HepG2 (cell line): ENCODE data around the gene PNLDC1. TPM values are rescaled to one million over a fixed set of nuclear protein-coding genes. Genes with fewer than 3 reads are reported as not detected.

Experiments
- HBP1 ChIP-seq: IDR thresholded peaks from 2 replicates; pipeline ENCODE4 v1.6.1; 2016; ENCODE audit warnings: low read depth, control low read depth
- HDAC1 ChIP-seq: sonication (generic); formaldehyde crosslinking; IDR thresholded peaks from 2 replicates; pipeline ENCODE4 v1.5.1; 2020; ENCODE audit warnings: mild to moderate bottlenecking, missing genetic modification reagents
- PRDM4 ChIP-seq: sonication (generic); formaldehyde crosslinking; IDR thresholded peaks from 2 replicates; pipeline ENCODE4 v1.9.0; 2021; ENCODE audit warnings: missing genetic modification reagents, borderline replicate concordance
- RARG ChIP-seq: sonication (generic); formaldehyde crosslinking; IDR thresholded peaks from 2 replicates; pipeline ENCODE4 v1.4.0; 2020; ENCODE audit warnings: low read depth, mild to moderate bottlenecking, missing genetic modification reagents
- REXO4 ChIP-seq: sonication (generic); formaldehyde crosslinking; IDR thresholded peaks from 2 replicates; pipeline ENCODE4 v1.8.0; 2022; ENCODE audit warnings: missing genetic modification reagents, mild to moderate bottlenecking, borderline replicate concordance
- RXRB ChIP-seq: IDR thresholded peaks from 2 replicates; pipeline ENCODE4 v1.6.1; 2016; ENCODE audit warnings: borderline replicate concordance, missing genetic modification reagents, missing compliant biosample characterization
- SIN3A ChIP-seq: IDR thresholded peaks from 2 replicates; pipeline ENCODE4 v1.6.1; 2011; ENCODE audit warnings: low read depth, mild to moderate bottlenecking, control low read depth, low read length, borderline replicate concordance
- TERF1 ChIP-seq: sonication (generic); formaldehyde crosslinking; IDR thresholded peaks from 2 replicates; pipeline ENCODE4 v1.8.0; 2022; ENCODE audit warnings: mild to moderate bottlenecking, missing genetic modification reagents, moderate library complexity
- YY1 ChIP-seq: IDR thresholded peaks from 2 replicates; pipeline ENCODE4 v1.6.1; 2011; ENCODE audit warnings: low read length, low read depth, moderate library complexity, mild to moderate bottlenecking; ENCODE audit not compliant: insufficient read depth, insufficient replicate concordance
- ZBTB34 ChIP-seq: sonication (generic); formaldehyde crosslinking; IDR thresholded peaks from 2 replicates; pipeline ENCODE4 v1.8.0; 2022; ENCODE audit warnings: mild to moderate bottlenecking, missing genetic modification reagents
- ZNF232 ChIP-seq: sonication (generic); formaldehyde crosslinking; IDR thresholded peaks from 2 replicates; pipeline ENCODE4 v1.4.0; 2020; ENCODE audit warnings: missing genetic modification reagents, borderline replicate concordance
- ZNF296 ChIP-seq: sonication (generic); formaldehyde crosslinking; conservative IDR thresholded peaks from 2 replicates; pipeline ENCODE4 v1.5.0; 2020; ENCODE audit warnings: mild to moderate bottlenecking, missing genetic modification reagents
- ZNF609 ChIP-seq: sonication (generic); formaldehyde crosslinking; IDR thresholded peaks from 2 replicates; pipeline ENCODE4 v1.4.0; 2020; ENCODE audit warnings: mild to moderate bottlenecking, missing genetic modification reagents, borderline replicate concordance
- ZNF660 ChIP-seq: sonication (generic); formaldehyde crosslinking; IDR thresholded peaks from 2 replicates; pipeline ENCODE4 v1.5.1; 2020; ENCODE audit warnings: mild to moderate bottlenecking, low read depth, missing genetic modification reagents, borderline replicate concordance
- ZNF737 ChIP-seq: sonication (generic); formaldehyde crosslinking; IDR thresholded peaks from 2 replicates; pipeline ENCODE4 v1.5.0; 2020; ENCODE audit warnings: missing genetic modification reagents, mild to moderate bottlenecking, borderline replicate concordance
- ZZZ3 ChIP-seq: sonication (generic); formaldehyde crosslinking; IDR thresholded peaks from 2 replicates; pipeline ENCODE4 v1.4.0; 2020; ENCODE audit warnings: missing genetic modification reagents, mild to moderate bottlenecking, borderline replicate concordance
- polyA plus RNA-seq, 8 experiments: library from polyadenylated mRNA; depleted of rRNA in 3 of 8; stranded (reverse) in 7 of 8; unstranded in 1 of 8; fragments of >200 nt; fragmentation: Illumina TruSeq in 4 of 8; extraction: Trizol in 4 of 8; gene quantifications; 2 replicates each; pipeline versions ENCODE4 v1.2.1 to v1.2.3, GENCODE V29; 2011 to 2016; ENCODE audit warnings: low read depth in 4 of 8, missing spikeins in 1 of 8, mixed read lengths in 1 of 8; ENCODE audit not compliant: insufficient read depth in 1 of 8
- total RNA-seq, 5 experiments: library from RNA; depleted of rRNA; stranded (reverse); fragments of >200 nt; fragmentation: Illumina TruSeq; extraction: Trizol; gene quantifications; 2 replicates each; pipeline ENCODE4 v1.2.3, GENCODE V29; 2016; ENCODE audit warnings: low read depth in 1 of 5

Gene PNLDC1
- total and polyA plus RNA-seq, 2 of the 13 experiments (the other 11 are each of a cell fraction or from before 2014, with no cell fraction given), result not detected

GRCh38 chr6:159788753-159789376 lies 11.2 kb upstream of the PNLDC1 start (continued):
- 0 out of 2 replicates have a peak, but pooled peaks have one; percentile 11 for TF ChIP-seq RARG
- TF ChIP-seq ZZZ3 (CRISPR knock-in tag), result peak; percentile 7; the same call in 1 of the 2 replicates
- TF ChIP-seq HDAC1 (CRISPR knock-in tag), result no peak
- TF ChIP-seq REXO4 (CRISPR knock-in tag), result no peak
- peak; percentile 61 for TF ChIP-seq RXRB (CRISPR knock-in tag)
- peak; percentile 83 for TF ChIP-seq SIN3A
- no peak for TF ChIP-seq YY1
- TF ChIP-seq ZBTB34 (CRISPR knock-in tag), result no peak
- peak; percentile 17; the same call in 1 of the 2 replicates for TF ChIP-seq ZNF296
- no peak for TF ChIP-seq ZNF609 (CRISPR knock-in tag)
- TF ChIP-seq ZNF737 (CRISPR knock-in tag), result peak; percentile 95; the same call in 1 of the 2 replicates
- no peak; the same call in 1 of the 2 replicates for TF ChIP-seq HBP1
- no peak for TF ChIP-seq TERF1 (CRISPR knock-in tag)
- no peak for TF ChIP-seq PRDM4 (CRISPR knock-in tag)
- TF ChIP-seq ZNF232 (CRISPR knock-in tag), result no peak; the same call in 1 of the 2 replicates
- peak; percentile 56; the same call in 1 of the 2 replicates for TF ChIP-seq ZNF660
